Measurements from ENCODE around the gene CTTNBP2NL. TPM values are rescaled to one million over a fixed set of nuclear protein-coding genes. Genes with fewer than 3 reads are reported as not detected.
"Not testable (repeated sequence)": the region's sequence is repeated elsewhere in the genome, so short reads cannot be mapped to it uniquely, and the experiment has no call there.

Gene CTTNBP2NL
- total RNA-seq, 3 donors from 2014 or later, result 61.4 to 90.2 (median 79.6) TPM

DNA sequence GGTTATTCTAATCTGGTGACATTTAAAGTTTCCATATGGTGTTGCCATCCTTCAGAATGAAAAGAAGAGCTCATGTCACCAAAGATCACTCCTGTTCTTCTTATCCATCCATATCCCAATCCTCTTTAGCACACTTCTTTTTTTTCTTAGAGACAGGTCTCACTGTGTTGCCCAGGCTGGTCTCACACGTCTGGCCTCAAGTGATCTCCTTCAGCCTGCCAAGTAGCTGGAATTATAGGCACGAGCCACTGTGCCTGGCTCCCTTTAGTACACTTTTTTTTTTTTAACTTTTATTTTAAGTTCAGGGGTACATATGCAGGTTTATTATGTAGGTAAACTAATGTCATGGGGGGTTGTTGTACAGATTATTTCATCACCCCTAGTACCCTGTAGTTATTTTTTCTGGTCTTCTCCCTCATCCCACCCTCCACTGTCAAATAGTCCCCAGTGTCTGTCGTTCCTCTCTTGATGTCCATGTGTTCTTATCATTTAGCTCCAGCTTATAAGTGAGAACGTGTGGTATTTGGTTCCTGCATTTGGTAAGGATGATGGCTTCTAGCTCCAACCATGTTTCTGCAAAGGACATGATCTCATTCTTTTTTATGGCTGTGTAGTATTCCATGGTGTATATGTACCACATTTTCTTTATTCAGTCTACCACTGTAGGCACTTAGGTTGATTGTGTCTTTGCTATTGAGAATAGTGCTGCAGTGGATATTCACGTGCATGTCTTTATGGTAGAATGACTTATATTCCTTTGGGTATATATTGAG is 40.6 kb downstream of the CTTNBP2NL start:
- H3K4me3 ChIP-seq, result no peak overlapping the region
- intact Hi-C loops (cut with DNase I, micrococcal nuclease), result no loop called here
- H3K9me3 ChIP-seq, result no peaks in the 10 kb centered on the region
- no peak for ATAC-seq
- no peaks in the 10 kb centered on the region for H3K36me3 ChIP-seq (ENCODE audit: low read depth)
- TF ChIP-seq, protein P1, sequence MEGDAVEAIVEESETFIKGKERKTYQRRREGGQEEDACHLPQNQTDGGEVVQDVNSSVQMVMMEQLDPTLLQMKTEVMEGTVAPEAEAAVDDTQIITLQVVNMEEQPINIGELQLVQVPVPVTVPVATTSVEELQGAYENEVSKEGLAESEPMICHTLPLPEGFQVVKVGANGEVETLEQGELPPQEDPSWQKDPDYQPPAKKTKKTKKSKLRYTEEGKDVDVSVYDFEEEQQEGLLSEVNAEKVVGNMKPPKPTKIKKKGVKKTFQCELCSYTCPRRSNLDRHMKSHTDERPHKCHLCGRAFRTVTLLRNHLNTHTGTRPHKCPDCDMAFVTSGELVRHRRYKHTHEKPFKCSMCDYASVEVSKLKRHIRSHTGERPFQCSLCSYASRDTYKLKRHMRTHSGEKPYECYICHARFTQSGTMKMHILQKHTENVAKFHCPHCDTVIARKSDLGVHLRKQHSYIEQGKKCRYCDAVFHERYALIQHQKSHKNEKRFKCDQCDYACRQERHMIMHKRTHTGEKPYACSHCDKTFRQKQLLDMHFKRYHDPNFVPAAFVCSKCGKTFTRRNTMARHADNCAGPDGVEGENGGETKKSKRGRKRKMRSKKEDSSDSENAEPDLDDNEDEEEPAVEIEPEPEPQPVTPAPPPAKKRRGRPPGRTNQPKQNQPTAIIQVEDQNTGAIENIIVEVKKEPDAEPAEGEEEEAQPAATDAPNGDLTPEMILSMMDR (IDR thresholded peaks at IDR 0.05), result no peak
- no peak for DNase-seq
- H3K4me1 ChIP-seq (ENCODE audit: low read depth), result no peaks in the 10 kb centered on the region

DNA sequence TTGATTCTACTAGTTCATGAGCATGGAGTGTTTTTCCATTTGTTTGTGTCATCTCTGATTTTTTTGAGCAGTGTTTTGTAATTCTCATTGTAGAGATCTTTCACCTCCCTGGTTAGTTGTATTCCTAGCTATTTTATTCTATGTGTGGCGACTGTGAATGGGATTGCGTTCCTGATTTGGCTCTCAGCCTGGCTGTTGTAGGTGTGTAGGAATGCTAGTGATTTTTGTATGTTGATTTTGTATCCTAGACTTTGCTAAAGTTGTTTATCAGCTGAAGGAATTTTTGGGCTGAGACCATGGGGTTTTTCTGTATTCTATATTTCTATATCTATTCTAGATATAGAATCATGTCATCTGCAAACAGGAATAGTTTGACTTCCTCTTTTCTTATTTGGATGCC is 42.1 kb downstream of the CTTNBP2NL start:
- ATAC-seq; intact Hi-C loops (cut with DNase I, micrococcal nuclease); H3K4me3 ChIP-seq; H3K36me3 ChIP-seq (ENCODE audit: low read depth); H3K4me1 ChIP-seq (ENCODE audit: low read depth); DNase-seq; H3K9me3 ChIP-seq: not testable (repeated sequence)

DNA sequence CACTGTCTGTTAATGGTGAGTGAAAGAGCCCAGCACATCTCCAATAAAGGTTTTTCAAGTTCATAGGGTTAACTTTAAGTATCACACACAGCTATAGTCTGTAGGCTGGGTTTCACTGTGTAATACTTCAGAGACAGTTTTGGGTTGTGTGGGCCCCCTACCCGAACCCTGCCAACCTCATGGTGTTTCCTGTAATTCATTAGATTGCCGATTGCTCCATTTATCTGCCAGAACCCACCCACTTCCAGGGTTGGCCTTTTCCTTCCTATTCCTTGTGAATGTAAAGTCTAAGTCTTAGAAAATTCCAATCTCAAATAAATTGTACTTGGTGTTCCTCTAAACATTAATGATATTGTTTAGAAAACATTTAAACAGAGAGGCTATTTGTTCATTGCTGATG is 43.6 kb downstream of the CTTNBP2NL start:
- TF ChIP-seq, protein P1 (IDR thresholded peaks at IDR 0.05), result no peak
- intact Hi-C loops (cut with DNase I, micrococcal nuclease), result no loop called here
- Histone ChIP-seq H3K4me3 (no peak overlapping the region), H3K4me1 (ENCODE audit: low read depth) (no peaks in the 10 kb centered on the region), H3K36me3 (ENCODE audit: low read depth) (no peaks in the 10 kb centered on the region), H3K9me3 (no peaks in the 10 kb centered on the region)
- no peak for DNase-seq
- no peak for ATAC-seq

DNA sequence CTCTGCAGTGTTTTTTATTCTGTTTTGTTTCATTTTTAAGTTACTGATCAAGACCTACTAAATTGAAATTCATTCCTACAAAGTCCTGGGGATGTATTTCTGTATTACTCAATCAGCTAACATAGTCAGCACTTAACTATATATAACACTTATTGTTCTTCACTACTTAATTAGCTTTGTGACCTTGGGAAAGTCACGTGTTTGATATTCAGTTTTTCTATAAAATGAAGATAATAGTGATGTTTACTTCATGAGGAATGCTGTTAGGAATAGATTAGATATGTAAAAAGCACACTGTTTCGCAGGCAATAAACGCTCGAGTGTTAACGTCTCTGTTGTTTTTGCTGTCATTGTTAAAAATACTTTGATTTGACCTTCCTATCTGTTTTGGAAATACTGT is 44.6 kb downstream of the CTTNBP2NL start:
- DNase-seq (no peak), ATAC-seq (no peak)
- H3K4me1 ChIP-seq (ENCODE audit: low read depth), result no peaks in the 10 kb centered on the region
- TF ChIP-seq, protein P1 (IDR thresholded peaks at IDR 0.05), result no peak
- intact Hi-C loops (cut with DNase I, micrococcal nuclease), result no loop called here
- H3K36me3 ChIP-seq (ENCODE audit: low read depth), result no peaks in the 10 kb centered on the region
- H3K4me3 ChIP-seq, result no peak overlapping the region
- no peaks in the 10 kb centered on the region for H3K9me3 ChIP-seq

DNA sequence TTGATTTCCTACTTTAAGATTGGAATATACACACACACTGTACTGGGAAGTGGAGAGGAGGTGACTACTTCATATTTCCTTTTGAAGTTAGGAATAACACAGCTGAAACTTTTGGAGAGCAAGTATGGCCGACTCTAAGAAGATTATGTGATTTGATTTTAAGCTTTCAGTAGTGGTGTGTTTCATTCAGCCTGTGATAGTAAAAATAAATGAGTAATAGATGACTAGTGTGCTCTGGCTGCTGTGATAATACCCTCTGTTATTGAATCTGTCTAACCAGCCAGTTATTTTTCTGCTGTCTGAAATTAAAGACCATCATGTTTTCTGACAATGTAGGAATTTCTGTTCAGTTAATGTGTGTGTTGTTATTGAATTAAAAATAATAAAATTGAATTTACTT is 48.3 kb downstream of the CTTNBP2NL start:
- TF ChIP-seq, protein P1 (IDR thresholded peaks at IDR 0.05), result no peak

DNA sequence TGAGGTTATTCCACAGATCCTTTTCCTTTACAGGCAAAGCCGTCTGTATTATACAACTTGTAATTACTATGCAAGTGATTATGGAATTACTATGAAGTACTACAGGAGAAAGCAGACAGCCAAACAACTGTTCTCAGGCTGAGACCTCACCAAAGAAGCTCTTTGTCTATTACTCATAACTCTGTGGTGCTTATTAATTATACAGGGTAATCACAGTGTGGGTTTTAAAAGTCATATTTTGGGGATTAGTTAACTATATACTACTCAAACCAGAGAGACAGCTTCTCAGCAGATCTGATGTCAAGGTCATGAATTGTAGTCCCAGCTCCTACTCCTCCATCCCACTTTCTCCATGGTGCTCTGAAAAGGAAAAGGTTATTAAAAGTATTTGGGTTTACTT is 49.6 kb downstream of the CTTNBP2NL start:
- DNase-seq, result no peak
- intact Hi-C loops (cut with DNase I, micrococcal nuclease), result no loop called here
- no peak for ATAC-seq
- TF ChIP-seq, protein P1 (IDR thresholded peaks at IDR 0.05), result no peak
- no peaks in the 10 kb centered on the region for H3K9me3 ChIP-seq
- H3K36me3 ChIP-seq (ENCODE audit: low read depth), result no peaks in the 10 kb centered on the region
- no peak overlapping the region for H3K4me3 ChIP-seq
- no peaks in the 10 kb centered on the region for H3K4me1 ChIP-seq (ENCODE audit: low read depth)

More for the DNA sequence above, 48.3 kb downstream of the CTTNBP2NL start:
- DNase-seq (no peak), ATAC-seq (no peak)
- Histone ChIP-seq H3K4me3 (no peak overlapping the region), H3K36me3 (ENCODE audit: low read depth) (no peaks in the 10 kb centered on the region), H3K9me3 (no peaks in the 10 kb centered on the region), H3K4me1 (ENCODE audit: low read depth) (no peaks in the 10 kb centered on the region)
- intact Hi-C loops (cut with DNase I, micrococcal nuclease), result no loop called here
